Occipital lobe (tissue), 2 donors: ENCODE data around the gene EPSTI1. TPM values are rescaled to one million over a fixed set of nuclear protein-coding genes. Genes with fewer than 3 reads are reported as not detected.
"Not testable (repeated sequence)": the region's sequence is repeated elsewhere in the genome, so short reads cannot be mapped to it uniquely, and the experiment has no call there.

Source experiments
- DNase-seq: peaks from one replicate; lab custom pipeline; 2025; lab: John Stamatoyannopoulos, UW
- total RNA-seq: library from RNA; depleted of rRNA; stranded (reverse); fragments of >200 nt; gene quantifications from one replicate; pipeline ENCODE4 v1.2.3, GENCODE V29; 2014

The EPSTI1 gene
- 3.4 TPM for total RNA-seq

- DNase-seq, result peak; percentile 5
These were observed at the start of gene EPSTI1 for GRCh38 chr13:42991898-42992763. Gene EPSTI1, minus strand, starts transcription at chr13:42992241. Its CDS starts 76 bp downstream, at chr13:42992165.

GRCh38 chr13:43041369-43041921 is 49.4 kb upstream of the EPSTI1 start:
- DNase-seq, result no peak

DNA sequence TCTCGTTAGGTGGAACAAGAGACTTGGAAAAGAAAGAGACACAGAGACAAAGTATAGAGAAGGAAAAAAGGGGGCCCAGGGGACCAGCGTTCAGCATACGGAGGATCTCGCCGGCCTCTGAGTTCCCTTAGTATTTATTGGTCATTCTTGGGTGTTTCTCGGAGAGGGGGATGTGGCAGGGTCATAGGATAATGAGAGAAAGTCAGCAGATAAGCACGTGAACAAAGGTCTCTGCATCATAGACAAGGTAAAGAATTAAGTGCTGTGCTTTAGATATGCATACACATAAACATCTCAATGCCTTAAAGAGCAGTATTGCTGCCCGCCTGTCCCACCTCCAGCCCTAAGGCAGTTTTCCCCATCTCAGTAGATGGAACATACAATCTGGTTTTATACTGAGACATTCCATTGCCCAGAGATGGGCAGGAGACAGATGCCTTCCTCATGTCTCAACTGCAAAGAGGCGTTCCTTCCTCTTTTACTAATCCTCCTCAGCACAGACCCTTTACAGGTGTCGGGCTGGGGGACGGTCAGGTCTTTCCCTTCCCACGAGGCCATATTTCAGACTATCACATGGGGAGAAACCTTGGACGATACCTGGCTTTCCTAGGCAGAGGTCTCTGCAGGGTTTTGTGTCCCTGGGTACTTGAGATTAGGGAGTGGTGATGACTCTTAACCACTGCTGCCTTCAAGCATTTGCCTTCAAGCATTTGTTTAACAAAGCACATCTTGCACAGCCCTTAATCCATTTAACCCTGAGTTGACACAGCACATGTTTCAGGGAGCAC is 48.7 kb upstream of the EPSTI1 start:
- DNase-seq, result not testable (repeated sequence)

DNA sequence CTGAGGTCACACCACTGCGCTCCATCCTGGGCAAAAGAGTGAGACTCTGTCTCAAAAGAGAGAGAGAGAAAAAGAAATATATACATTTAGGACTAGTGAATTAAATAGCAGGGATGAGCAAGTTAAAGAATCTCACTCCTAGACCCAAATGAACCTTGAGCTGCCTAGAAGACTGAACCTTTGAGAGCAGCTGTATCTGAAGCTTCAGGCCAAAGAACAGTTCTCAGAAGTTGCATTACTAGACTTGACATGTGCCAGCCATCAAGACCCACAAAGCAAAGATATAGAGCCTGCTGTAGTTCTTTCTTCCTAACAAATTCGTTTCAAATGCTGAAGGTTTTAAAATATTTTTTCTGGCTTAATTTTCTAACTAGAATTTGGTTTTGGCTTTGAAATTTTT is 47.9 kb upstream of the EPSTI1 start:
- no peak for DNase-seq

GRCh38 chr13:43036351-43037250 is 44.6 kb upstream of the EPSTI1 start:
- DNase-seq, result no peak

GRCh38 chr13:43033038-43033437 is 41.0 kb upstream of the EPSTI1 start:
- DNase-seq, result no peak

DNA sequence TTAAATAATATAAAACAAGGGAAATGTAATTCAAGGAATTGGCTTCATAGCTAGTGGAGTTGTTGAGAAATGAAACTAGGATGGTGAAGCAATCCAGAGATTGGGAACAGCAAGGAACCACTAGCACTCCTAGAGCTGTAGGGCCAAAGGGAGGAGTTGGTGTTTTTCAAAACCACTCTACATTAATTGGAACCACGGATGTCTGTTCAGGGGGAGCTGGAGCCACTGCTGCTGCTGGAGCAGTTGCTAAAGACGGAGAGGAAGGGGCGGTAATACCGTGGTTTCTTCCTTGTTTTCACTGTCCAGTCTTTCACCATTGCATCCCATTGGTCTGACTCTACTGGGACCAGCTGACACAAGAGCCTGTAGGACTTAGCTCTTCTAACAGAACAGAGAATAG is 39.8 kb upstream of the EPSTI1 start:
- no peak for DNase-seq

DNA sequence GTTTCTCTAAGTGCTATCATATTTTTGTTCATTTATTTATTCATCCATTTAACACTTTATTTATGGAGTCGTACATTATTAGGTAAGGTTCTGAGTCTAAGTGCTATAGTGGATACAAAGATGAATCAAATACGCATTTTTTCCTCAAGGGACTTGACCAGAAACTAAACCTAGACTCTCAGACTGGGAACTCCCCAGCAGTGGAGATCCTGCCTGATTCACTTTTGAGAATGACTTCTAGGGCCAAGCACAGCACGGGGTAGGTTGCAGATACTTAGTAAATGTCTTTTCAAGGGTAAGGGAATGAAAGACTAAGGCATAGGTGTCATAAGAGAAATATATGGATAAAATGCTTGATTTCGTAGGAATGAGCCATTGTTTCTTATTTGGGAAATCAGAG is 38.5 kb upstream of the EPSTI1 start:
- DNase-seq, result no peak

DNA sequence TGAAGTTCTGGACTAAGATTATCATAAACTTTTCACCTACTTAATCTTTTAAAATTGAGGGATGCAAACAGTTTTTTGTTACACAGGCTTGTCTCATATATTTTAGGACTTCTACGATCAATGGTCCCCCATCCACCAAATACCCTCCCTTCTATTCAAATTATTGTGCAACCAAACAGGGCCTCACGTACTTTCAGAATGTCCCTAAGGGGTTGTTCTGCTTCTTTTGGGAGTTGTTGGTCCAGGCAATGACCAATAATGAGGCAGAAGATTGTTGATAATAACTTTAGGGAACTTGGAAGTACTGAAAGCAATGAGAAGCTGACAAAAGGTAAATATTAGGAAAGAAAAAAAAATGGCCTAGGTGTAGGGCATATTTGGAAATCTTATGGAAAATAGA is 34.2 kb upstream of the EPSTI1 start:
- no peak for DNase-seq

GRCh38 chr13:43023289-43023963 is 31.4 kb upstream of the EPSTI1 start, which contains the start of gene DNAJC15:
Gene DNAJC15, plus strand, starts transcription at chr13:43023586. Its CDS starts 41 bp downstream, at chr13:43023627.
- peak; percentile 49 for DNase-seq

GRCh38 chr13:43022934-43023288 is 30.9 kb upstream of the EPSTI1 start:
- no peak for DNase-seq

GRCh38 chr13:43021926-43022670 is 30.1 kb upstream of the EPSTI1 start:
- no peak for DNase-seq

GRCh38 chr13:43020794-43021193 is 28.8 kb upstream of the EPSTI1 start:
- DNase-seq, result no peak

- no peak for DNase-seq
These were observed 27.8 kb upstream of the EPSTI1 start for GRCh38 chr13:43019811-43020210.

- DNase-seq, result no peak
These were observed 24.2 kb upstream of the EPSTI1 start for GRCh38 chr13:43016226-43016625.

GRCh38 chr13:43014162-43014561 is 22.1 kb upstream of the EPSTI1 start:
- DNase-seq, result no peak

DNA sequence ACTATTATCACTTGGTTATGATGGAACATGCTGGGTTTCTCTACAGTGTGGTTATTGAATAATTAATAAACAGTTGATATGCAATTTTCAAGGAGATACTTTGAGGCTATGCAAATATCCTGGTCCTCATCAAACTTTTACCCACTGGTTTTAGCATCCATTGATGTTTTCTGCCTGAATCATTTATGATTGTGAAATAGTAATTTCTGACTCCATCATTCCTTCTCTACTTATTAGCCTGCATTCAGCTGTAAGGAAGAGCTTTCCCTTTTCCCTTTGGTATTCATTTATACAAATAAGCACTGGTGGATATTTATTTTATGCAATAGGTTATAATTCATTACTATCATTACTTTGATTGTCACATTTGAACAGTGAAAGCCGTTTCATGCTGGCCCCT is 17.5 kb upstream of the EPSTI1 start:
- no peak for DNase-seq

GRCh38 chr13:43008596-43008995 is 16.6 kb upstream of the EPSTI1 start:
- DNase-seq, result no peak

DNA sequence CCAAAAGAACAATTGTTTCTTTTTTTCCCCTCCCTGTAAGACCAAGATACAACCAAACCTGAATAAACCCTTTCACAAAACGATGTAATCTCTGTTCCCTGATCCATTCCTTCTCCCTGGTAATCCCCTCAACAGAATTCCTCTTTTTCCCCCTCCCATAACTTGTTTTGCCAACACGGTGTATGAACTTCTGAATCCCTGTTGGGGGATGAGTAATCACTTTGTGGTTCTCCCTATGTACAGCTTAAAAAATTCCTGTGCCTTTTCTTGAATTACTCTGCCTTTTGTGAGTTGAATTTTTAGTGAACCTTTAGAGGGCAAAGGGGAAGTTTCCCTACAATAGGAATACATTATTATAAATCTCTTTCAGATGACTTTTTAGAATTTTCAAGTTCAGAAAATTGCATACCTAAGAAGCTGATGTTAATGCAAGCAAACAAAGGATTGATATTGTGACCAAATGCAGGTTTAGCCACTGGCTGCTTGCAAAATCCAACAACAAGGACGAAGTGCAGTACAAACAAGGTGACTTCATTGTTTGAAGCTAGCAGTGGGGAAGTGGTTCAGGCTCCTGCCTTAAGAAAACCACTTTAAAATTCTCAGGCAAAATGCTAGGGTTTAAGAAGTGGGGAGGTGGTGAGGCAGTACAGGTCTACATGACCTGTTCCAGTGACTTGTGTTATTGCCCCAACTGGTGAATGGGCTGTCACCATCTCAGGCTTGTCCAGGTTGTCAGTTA is 15.0 kb upstream of the EPSTI1 start:
- no peak for DNase-seq
